ENCODE results near the gene TENT4A.

Gene TENT4A

GRCh38 chr5:6805841-6806240 is 92.6 kb downstream of the TENT4A start:
- no peak for DNase-seq (ENCODE audit: low read depth)
